BLaER1 treated with 17β-estradiol and CSF1 and Interleukin-3, amounts not matched to agents 10 nM and 100 nM (cell line): Measurements from ENCODE around the gene GRK2.

Experiments used
- H3K27ac ChIP-seq, 11 experiments: shearing (Covaris generic); formaldehyde crosslinking; 2 replicates each; pipeline ENCODE4 v1.8.1; 2022
- H3K27me3 ChIP-seq, 11 experiments: shearing (Covaris generic); formaldehyde crosslinking; 2 replicates each; pipeline ENCODE4 v1.8.1; 2022
- H3K36me3 ChIP-seq, 11 experiments: shearing (Covaris generic); formaldehyde crosslinking; 2 replicates each; pipeline ENCODE4 v1.8.1; 2022
- H3K4me1 ChIP-seq, 10 experiments: shearing (Covaris generic); formaldehyde crosslinking; 2 replicates each; pipeline ENCODE4 v1.8.1; 2022
- H3K4me2 ChIP-seq, 11 experiments: shearing (Covaris generic); formaldehyde crosslinking; 2 replicates each; pipeline ENCODE4 v1.8.1; 2022
- H3K4me3 ChIP-seq, 10 experiments: shearing (Covaris generic); formaldehyde crosslinking; 2 replicates each; pipeline ENCODE4 v1.8.1; 2022
- H3K9ac ChIP-seq, 11 experiments: shearing (Covaris generic); formaldehyde crosslinking; 2 replicates each; pipeline ENCODE4 v1.8.1; 2022
- H3K9me3 ChIP-seq, 11 experiments: shearing (Covaris generic); formaldehyde crosslinking; replicated peaks in 1 of 11; 2 replicates each; pipeline ENCODE4 v1.8.1; 2022
- H4K20me1 ChIP-seq, 11 experiments: shearing (Covaris generic); formaldehyde crosslinking; 2 replicates each; pipeline ENCODE4 v1.8.1; 2022
- Cebpa-rat ChIP-seq, 11 experiments: shearing (Covaris generic); IDR thresholded peaks; 2 replicates each; pipeline ENCODE4 v1.8.1; 2022

The GRK2 gene

GRCh38 chr11:67280788-67281551 lies 14.7 kb downstream of the GRK2 start:
- Histone ChIP-seq H3K9ac (peak overlapping the region; percentile 84 to 100 (median 99)), H3K4me2 (peak overlapping the region; percentile 85 to 100 (median 100)), H3K9me3 (no peaks in the 10 kb centered on the region), H3K27ac (peak overlapping the region; percentile 93 to 100 (median 99)), H3K27me3 (no peaks in the 10 kb centered on the region), H4K20me1 (peaks cover 0 to 2% (median 0%) of the 10 kb centered on the region in 11 experiments; a peak in 2 of 22 replicates), H3K4me1 (peaks cover 97 to 99% (median 98%) of the 10 kb centered on the region in 10 experiments), H3K4me3 (peak overlapping the region in 9 of 10 experiments; percentile 13 to 72 (median 58); a peak in 15 of 20 replicates), H3K36me3 (peaks cover 80 to 90% (median 89%) of the 10 kb centered on the region in 11 experiments)
- no peak for TF ChIP-seq Cebpa-rat (IDR thresholded peaks at IDR 0.05)

- H3K9ac ChIP-seq: peak overlapping the region; percentile 84 to 100 (median 99)
- peaks cover 85 to 90% (median 90%) of the 10 kb centered on the region in 11 experiments for H3K36me3 ChIP-seq
- H3K4me2 ChIP-seq: peak overlapping the region; percentile 85 to 100 (median 100)
- H3K27me3 ChIP-seq: no peaks in the 10 kb centered on the region
- H3K27ac ChIP-seq: peak overlapping the region; percentile 93 to 100 (median 99)
- H4K20me1 ChIP-seq: no peaks in the 10 kb centered on the region
- TF ChIP-seq Cebpa-rat (IDR thresholded peaks at IDR 0.05): no peak
- H3K4me3 ChIP-seq: peak overlapping the region in 4 of 10 experiments; percentile 25 to 72 (median 60); a peak in 4 of 20 replicates
- H3K4me1 ChIP-seq: peaks cover 97 to 99% (median 98%) of the 10 kb centered on the region in 10 experiments
- H3K9me3 ChIP-seq: no peaks in the 10 kb centered on the region
Measured at GRCh38 chr11:67281552-67282150, 15.4 kb downstream of the GRK2 start.

GRCh38 chr11:67282155-67282875 lies 16.0 kb downstream of the GRK2 start:
- H3K9ac ChIP-seq: peak overlapping the region; percentile 84 to 100 (median 99)
- H3K4me2 ChIP-seq: peak overlapping the region; percentile 85 to 100 (median 100)
- TF ChIP-seq Cebpa-rat (IDR thresholded peaks at IDR 0.05): no peak

GRCh38 chr11:67282876-67283371 lies 16.7 kb downstream of the GRK2 start:
- Histone ChIP-seq H3K36me3 (peaks cover 87 to 99% (median 98%) of the 10 kb centered on the region in 11 experiments), H3K27me3 (no peaks in the 10 kb centered on the region), H3K9ac (peak overlapping the region; percentile 78 to 100 (median 99)), H3K4me3 (peak overlapping the region in 8 of 10 experiments; percentile 15 to 86 (median 48); a peak in 11 of 20 replicates), H3K9me3 (no peaks in the 10 kb centered on the region), H3K4me2 (peak overlapping the region; percentile 85 to 100 (median 100)), H3K27ac (peak overlapping the region; percentile 97 to 100 (median 99)), H4K20me1 (no peaks in the 10 kb centered on the region), H3K4me1 (peaks cover 100% of the 10 kb centered on the region in 10 experiments)
- TF ChIP-seq Cebpa-rat (IDR thresholded peaks at IDR 0.05): no peak

More at GRCh38 chr11:67282155-67282875, 16.0 kb downstream of the GRK2 start:
- Histone ChIP-seq H3K9me3 (no peaks in the 10 kb centered on the region), H3K36me3 (peaks cover 89 to 97% (median 96%) of the 10 kb centered on the region in 11 experiments), H3K4me3 (peak overlapping the region in 7 of 10 experiments; percentile 15 to 86 (median 61); a peak in 8 of 20 replicates), H3K27me3 (no peaks in the 10 kb centered on the region), H4K20me1 (no peaks in the 10 kb centered on the region), H3K27ac (peak overlapping the region; percentile 97 to 100 (median 99)), H3K4me1 (peaks cover 97 to 99% (median 98%) of the 10 kb centered on the region in 10 experiments)

- Histone ChIP-seq H3K27ac (peak overlapping the region; percentile 97 to 100 (median 99)), H3K4me2 (peak overlapping the region; percentile 85 to 100 (median 100)), H3K4me3 (peak overlapping the region in 9 of 10 experiments; percentile 3 to 86 (median 48); a peak in 15 of 20 replicates), H3K36me3 (peaks cover 84 to 93% (median 92%) of the 10 kb centered on the region in 11 experiments), H3K9me3 (no peaks in the 10 kb centered on the region), H3K27me3 (no peaks in the 10 kb centered on the region), H3K4me1 (peaks cover 96 to 98% (median 97%) of the 10 kb centered on the region in 10 experiments), H4K20me1 (no peaks in the 10 kb centered on the region), H3K9ac (peak overlapping the region; percentile 93 to 100 (median 99))
- TF ChIP-seq Cebpa-rat (IDR thresholded peaks at IDR 0.05): peak; percentile 45 to 71 (median 64); a peak in 16 of 22 replicates
Measured at GRCh38 chr11:67283481-67283963, 17.2 kb downstream of the GRK2 start.

- Histone ChIP-seq H3K4me2 (peak overlapping the region; percentile 85 to 100 (median 100)), H3K36me3 (peaks cover 70 to 82% (median 80%) of the 10 kb centered on the region in 11 experiments), H3K27ac (peak overlapping the region; percentile 97 to 100 (median 99)), H3K27me3 (no peaks in the 10 kb centered on the region), H3K4me3 (peak overlapping the region; percentile 6 to 86 (median 48)), H3K9me3 (no peaks in the 10 kb centered on the region), H3K4me1 (peaks cover 83 to 86% (median 85%) of the 10 kb centered on the region in 10 experiments), H3K9ac (peak overlapping the region; percentile 93 to 100 (median 99)), H4K20me1 (peaks cover 0 to 4% (median 2%) of the 10 kb centered on the region in 11 experiments; a peak in 9 of 22 replicates)
- no peak for TF ChIP-seq Cebpa-rat (IDR thresholded peaks at IDR 0.05)
Measured at GRCh38 chr11:67284811-67285540, 18.7 kb downstream of the GRK2 start.

- TF ChIP-seq Cebpa-rat (IDR thresholded peaks at IDR 0.05): no peak
- peak overlapping the region; percentile 97 to 100 (median 99) for H3K27ac ChIP-seq
- H3K9ac ChIP-seq: peak overlapping the region; percentile 93 to 100 (median 99)
- H3K4me1 ChIP-seq: peaks cover 83 to 86% (median 85%) of the 10 kb centered on the region in 10 experiments
- no peaks in the 10 kb centered on the region for H3K9me3 ChIP-seq
- peaks cover 0 to 13% (median 11%) of the 10 kb centered on the region in 11 experiments; a peak in 15 of 22 replicates for H4K20me1 ChIP-seq
- H3K4me2 ChIP-seq: peak overlapping the region; percentile 85 to 100 (median 100)
- peak overlapping the region in 9 of 10 experiments; percentile 38 to 86 (median 49); a peak in 18 of 20 replicates for H3K4me3 ChIP-seq
- H3K36me3 ChIP-seq: peaks cover 70 to 82% (median 80%) of the 10 kb centered on the region in 11 experiments
- H3K27me3 ChIP-seq: no peaks in the 10 kb centered on the region
Measured at GRCh38 chr11:67285541-67286498, 19.5 kb downstream of the GRK2 start.
